GM21447 (cell line): Measurements from ENCODE around the gene SLC25A47.
A peak's percentile ranks its signal among the peaks of the same experiment; 100 is the strongest.
"Not testable (repeated sequence)": the region's sequence is repeated elsewhere in the genome, so short reads cannot be mapped to it uniquely, and the experiment has no call there.

Experiments
- ATAC-seq: cut with Tn5 transposase; IDR thresholded peaks from one replicate; pipeline ENCODE4 v1.9.1; 2021; ENCODE audit not compliant: unreplicated experiment

Gene SLC25A47

DNA sequence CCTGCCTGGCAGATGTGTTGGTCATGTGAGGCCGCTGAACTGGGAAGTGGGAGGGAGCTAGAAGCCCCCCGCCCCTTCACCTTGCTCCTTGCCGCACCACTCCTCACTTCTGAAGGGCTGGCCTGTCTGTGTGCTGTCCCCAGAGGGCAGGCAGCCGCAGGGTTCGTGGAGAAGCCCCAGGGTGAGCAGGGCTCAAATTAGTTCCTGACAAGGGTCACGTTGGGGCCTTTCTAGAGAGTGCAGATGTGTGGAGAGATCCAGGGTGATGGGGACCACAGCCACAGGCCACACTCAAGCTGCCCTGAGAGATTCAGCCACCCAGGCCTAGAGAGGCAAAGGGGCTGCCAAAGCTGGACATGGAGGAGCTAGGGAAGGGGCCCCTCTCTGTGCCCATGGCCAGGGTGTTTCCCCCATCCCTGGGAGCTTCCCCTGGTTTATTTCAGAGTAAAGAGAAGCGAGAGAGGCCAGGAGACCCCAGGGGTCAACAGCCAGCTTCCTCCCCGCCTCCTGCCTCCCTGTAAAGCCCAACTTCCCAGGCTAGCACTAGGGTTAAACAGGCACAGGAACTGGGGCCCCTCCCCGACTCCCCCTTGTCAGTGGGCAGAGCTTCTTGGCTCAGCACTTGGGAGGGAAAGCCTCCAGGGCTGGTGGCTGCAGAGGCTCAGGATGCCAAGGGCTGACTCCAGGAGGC is 33.1 kb upstream of the SLC25A47 start:
- ATAC-seq = no peak

- ATAC-seq = no peak
These were observed 32.4 kb upstream of the SLC25A47 start for GRCh38 chr14:100290607-100291304.

GRCh38 chr14:100291305-100292075 is 31.6 kb upstream of the SLC25A47 start:
- ATAC-seq = no peak

DNA sequence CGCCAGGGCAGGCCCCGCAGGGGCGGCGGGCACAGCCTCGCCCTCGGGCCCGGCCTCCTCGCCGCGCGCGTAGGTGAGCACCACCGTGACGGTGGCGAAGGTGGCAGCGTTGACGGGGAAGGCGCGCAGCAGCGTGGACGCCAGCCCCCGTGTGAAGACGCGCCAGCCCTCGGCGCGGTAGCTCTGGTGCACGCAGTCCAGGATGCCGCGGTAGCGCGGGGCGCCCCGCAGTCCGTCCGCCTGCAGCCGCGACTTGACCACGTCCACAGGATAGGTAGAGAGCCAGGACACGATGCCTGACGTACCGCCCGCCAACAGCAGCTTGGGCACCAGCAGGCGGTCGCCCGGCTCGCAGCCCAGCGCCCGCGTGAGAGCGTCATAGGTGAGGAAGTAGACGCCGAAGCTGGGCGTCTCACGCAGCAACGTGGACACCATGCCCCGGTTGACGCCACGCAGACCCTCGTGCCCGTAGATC is 30.8 kb upstream of the SLC25A47 start:
- no peak for ATAC-seq

DNA sequence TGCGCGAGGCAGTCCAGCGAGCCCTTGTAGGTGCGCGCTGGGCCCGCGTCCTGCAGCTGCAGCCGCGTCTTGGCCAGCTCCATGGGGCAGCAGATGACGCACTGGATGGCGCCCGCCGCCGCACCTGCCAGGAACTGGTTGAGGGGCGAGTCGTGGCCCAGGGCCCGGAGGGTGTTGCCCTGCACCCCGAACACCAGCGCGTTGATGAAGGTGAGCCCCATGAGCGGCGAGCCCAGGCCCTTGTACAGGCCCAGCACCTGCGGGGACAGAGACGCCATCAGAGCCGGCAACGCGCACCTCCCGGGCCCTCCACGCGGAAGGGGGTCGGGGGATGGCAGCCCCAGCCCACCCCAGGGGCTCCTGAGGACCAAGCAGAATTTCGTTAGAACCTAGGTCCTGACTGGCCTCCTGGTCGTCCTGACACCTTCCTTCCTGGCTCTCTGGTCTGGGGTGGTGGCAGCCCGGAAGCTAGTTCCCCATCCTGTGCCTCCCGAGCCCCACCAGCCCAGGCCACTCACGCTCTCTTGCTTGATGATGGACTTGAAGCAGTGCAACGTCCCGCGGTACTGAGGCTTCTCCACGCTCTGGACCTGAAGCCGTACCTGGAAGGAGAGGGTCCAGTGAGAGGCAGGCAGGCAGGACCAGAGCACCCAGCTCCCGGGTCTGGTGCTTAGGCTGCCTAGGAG is 30.2 kb upstream of the SLC25A47 start:
- no peak for ATAC-seq

DNA sequence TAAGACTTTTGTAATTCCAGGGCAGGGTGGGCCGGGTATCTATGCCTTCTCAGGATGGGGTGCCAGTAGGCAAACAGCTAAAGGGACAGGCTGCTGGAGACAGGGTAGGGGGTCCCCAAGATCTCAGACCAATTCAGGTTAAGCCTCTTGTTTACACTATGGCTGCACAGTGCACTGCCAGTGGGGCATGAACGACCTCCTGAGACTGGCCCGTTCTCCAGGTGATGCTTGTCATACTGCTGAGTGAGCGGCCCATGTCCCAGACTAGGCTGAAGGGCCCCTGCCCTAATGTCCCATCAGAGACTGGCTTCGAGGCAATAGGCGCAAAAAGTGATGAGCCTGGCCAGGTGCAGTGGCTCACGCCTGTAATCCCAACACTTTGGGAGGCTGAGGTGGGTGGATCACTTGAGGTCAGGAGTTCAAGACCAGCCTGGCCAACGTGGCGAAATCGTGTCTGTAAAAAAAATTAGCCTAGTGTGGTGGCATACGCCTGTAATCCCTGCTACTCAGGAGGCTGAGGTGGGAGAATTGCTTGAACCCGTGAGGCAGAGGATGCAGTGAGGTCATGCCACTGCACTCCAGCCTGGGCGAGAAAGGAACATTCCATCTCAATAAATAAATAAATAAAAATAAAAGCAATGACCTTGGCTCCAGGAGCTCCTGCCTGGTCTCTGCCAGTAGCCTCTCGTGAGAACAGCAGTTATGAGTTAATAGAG is 29.5 kb upstream of the SLC25A47 start:
- no peak for ATAC-seq

DNA sequence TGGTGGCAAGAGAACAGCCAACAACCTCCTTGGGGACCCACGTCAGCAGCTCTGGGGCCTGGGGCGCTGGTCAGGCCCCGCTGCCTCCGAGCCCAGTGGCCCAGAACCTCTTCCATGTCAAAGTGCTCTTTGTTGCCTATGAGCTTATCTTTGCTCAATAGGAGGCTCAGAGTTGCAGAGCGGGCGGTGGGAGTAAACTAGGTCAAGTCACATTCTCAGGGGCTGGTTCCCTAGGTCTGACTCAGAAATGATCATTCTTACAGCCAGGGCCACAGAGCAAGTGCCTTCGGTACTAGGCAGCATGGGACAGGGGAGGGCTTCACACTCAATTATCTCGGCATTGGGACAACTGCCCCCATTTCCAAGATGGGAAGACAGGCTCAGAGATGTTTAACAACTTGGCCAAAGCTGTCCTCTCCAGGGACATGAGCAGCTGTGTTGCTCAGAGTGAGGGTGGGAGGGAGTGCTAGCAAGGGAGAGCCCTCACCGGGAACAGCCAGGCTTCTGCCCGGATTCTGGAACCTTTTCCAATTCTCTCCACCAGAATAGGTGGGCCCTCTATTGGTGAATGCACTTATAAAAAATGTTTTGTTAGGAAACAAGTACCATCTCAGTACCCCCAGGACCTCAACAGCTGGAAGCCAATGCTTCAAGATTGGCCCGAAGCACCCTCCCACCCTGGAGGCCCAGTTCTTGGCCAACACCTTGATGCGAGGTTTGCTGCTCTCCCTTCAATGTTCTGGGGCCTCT is 28.8 kb upstream of the SLC25A47 start:
- no peak for ATAC-seq

DNA sequence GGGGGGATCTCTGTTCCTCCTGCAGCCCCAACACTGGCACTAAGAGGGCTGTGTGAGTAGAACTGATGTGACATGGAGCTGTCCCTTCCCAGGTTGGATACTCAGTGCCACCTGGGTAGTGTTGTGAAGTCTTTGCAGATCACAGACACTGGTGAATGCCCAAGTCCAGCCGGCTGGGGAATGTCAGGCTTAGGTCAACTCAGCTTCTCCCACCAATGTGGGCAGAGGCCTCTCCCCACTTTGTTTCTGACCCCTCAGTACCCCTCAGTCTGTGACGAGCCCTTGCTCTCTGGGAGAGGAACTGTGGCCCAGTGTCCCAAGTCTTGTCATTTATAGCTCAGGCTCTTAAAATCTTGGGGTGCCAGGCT is 28.2 kb upstream of the SLC25A47 start:
- no peak for ATAC-seq

- ATAC-seq = no peak
These were observed 27.6 kb upstream of the SLC25A47 start for GRCh38 chr14:100295376-100296105.

- no peak for ATAC-seq
These were observed 27.0 kb upstream of the SLC25A47 start for GRCh38 chr14:100296106-100296651.

- ATAC-seq = not testable (repeated sequence)
These were observed 26.4 kb upstream of the SLC25A47 start for GRCh38 chr14:100296729-100297128.

- peak; percentile 86 for ATAC-seq
These were observed 25.5 kb upstream of the SLC25A47 start for GRCh38 chr14:100297320-100298300.

- ATAC-seq = no peak
These were observed 24.4 kb upstream of the SLC25A47 start for GRCh38 chr14:100298551-100299237.

DNA sequence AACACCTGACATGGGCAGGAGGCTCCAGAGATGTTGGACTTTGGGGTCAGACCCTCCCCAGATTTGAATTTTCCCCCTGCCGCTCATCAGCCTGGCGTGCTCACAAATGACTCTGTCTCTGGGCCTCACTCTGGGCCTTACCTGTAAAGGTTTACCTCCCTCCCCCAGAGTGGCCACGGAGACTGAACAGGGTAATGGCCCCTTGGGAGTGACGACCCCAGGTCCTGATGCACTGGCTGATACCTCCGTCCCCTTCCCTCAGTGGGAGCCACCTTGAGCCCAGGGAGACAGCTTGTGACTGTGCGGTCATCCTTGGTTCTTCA is 23.9 kb upstream of the SLC25A47 start:
- no peak for ATAC-seq

DNA sequence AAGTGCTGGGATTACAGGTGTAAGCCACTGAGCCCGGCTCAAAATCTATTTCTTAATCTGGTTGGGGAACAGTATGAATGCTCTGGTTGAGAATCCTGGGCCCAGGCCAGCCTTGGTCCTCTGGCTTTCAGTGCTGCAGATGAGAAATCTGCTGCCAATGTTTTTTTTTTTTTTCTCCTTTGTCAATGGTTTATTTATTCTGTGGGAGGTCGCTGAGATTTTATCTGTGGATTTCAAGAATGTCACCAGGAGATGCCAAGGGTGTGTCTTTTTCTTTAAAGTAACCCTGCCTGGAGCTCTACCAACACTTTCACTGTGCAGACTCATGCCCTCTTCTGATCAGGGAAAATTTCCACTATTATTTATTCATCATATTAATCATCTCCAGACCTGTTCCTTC is 20.5 kb upstream of the SLC25A47 start:
- ATAC-seq = no peak

DNA sequence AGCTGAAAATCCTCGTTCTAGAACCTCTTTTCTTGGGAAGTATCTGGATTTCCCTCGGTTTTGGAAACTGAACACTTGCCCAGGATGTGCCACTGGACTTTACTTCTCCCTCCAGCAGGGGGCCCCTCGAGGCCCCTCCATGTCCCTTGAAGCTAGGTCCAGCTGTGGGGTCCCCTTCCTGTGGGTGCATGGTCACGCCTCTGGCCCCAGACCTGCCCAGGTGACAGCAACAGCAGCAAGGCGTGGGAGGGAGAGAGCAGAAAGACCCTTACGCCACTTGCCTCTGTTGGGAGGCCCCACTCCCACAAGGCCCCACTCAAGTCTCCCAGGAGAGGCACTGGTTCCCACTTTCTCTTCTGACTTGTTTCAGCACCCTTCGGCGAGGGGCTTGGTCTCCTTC is 20.0 kb upstream of the SLC25A47 start:
- ATAC-seq = no peak

GRCh38 chr14:100303925-100304324 is 19.2 kb upstream of the SLC25A47 start:
- no peak for ATAC-seq
